IPS DF 6.9 (cell line): ENCODE measurements around the gene ZNF76.

Source experiments
- DNase-seq: peaks from one replicate; pipeline ENCODE4 v3.0.0-alpha.2; 2013; ENCODE audit warnings: low read depth, low spot score
- H3K27ac ChIP-seq: one replicate; pipeline ENCODE4 v1.5.1; 2013; ENCODE audit warnings: low read length, control low read depth
- H3K27me3 ChIP-seq: 2 replicates; pipeline ENCODE4 v1.6.1; 2013; ENCODE audit warnings: mild to moderate bottlenecking, low read length; ENCODE audit not compliant: control insufficient read depth, insufficient read depth
- H3K36me3 ChIP-seq: 2 replicates; pipeline ENCODE4 v1.6.1; 2013; ENCODE audit warnings: low read length; ENCODE audit not compliant: control insufficient read depth, insufficient read depth
- H3K4me1 ChIP-seq: 2 replicates; pipeline ENCODE4 v1.6.1; 2013; ENCODE audit warnings: low read length; ENCODE audit not compliant: control insufficient read depth, insufficient read depth
- H3K4me3 ChIP-seq: 2 replicates; pipeline ENCODE4 v1.5.1; 2013; ENCODE audit warnings: mild to moderate bottlenecking, low read length
- H3K9me3 ChIP-seq: 2 replicates; pipeline ENCODE4 v1.6.1; 2013; ENCODE audit warnings: low read length, inconsistent platforms; ENCODE audit not compliant: control insufficient read depth, insufficient read depth
- WGBS: extraction: QIAGEN DNeasy Blood & Tissue Kit; methylation state at CpG from one replicate; pipeline ENCODE4 v1.1.7; 2013; ENCODE audit warnings: mixed read lengths, missing lambda C conversion rate; ENCODE audit not compliant: insufficient read length, insufficient coverage; 5-methylcytosine and 5-hydroxymethylcytosine counted together

ZNF76 gene

DNA sequence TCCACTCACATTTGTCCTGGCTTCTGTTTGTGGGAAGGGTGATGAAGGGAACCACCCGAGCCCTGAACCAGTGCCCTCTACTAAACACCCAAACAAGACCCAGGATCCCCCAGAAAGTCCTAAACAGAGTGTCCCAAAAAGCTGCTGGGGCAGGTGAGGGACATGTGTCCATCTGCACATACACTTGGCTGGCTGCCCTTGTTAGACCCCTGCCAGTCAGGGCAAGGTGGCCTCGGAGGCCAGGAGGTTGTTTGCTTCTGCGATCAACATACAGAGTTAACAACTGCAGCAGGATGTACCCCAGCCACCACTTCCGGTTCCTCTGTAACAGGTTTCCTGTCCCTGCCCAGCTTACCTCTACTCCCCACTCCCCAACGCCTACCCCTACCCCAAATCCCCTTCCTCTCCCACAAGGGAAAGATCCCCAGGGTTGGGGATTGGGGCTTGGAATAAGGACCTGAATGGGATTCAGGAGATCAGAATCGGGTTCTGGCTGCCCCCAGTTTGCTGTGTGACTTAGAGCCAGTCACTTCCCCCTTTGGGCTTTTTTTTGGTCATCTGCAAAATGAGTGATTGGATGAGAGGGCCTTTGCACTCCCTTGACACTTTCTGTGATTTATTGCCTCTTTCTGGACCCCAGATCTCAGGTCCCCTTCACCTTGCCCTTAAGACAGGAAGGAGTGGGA lies 52.0 kb downstream of the ZNF76 start:
- Histone ChIP-seq H3K36me3 (no peaks in the 10 kb centered on the region; the same call in 1 of the 2 replicates), H3K4me3 (no peak overlapping the region), H3K27ac (no peak overlapping the region), H3K9me3 (no peaks in the 10 kb centered on the region), H3K4me1 (no peaks in the 10 kb centered on the region), H3K27me3 (no peaks in the 10 kb centered on the region)
- no CpG with 5 or more reads among the region's 6 CpGs for WGBS
- no peak for DNase-seq

DNA sequence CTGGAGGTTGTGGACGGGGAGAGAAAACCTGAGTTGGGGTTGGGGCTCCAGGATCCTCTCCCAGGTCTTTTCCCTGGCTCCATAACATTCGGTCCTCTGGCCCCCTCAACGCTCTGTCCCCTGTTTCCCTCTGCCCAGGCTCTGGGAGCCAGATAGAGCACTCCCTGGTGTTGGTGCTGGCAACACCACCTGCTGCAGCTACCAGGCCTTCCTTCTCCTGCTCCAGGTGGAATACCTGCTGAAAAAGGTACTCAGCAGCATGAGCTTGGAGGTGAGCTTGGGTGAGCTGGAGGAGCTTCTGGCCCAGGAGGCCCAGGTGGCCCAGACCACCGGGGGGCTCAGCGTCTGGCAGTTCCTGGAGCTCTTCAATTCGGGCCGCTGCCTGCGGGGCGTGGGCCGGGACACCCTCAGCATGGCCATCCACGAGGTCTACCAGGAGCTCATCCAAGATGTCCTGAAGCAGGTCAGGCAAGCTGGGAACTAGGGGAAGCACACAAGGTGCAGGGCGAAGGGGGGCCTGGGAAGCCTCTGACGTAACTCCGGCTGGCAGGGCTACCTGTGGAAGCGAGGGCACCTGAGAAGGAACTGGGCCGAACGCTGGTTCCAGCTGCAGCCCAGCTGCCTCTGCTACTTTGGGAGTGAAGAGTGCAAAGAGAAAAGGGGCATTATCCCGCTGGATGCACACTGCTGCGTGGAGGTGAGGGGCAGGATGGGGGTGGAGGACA lies 52.7 kb downstream of the ZNF76 start:
- WGBS: no CpG with 5 or more reads among the region's 19 CpGs
- no peak for DNase-seq
- Histone ChIP-seq H3K4me3 (no peak overlapping the region), H3K36me3 (no peaks in the 10 kb centered on the region; the same call in 1 of the 2 replicates), H3K9me3 (no peaks in the 10 kb centered on the region), H3K27ac (no peak overlapping the region), H3K27me3 (peaks cover 3% of the 10 kb centered on the region; the same call in 1 of the 2 replicates), H3K4me1 (no peaks in the 10 kb centered on the region)

DNA sequence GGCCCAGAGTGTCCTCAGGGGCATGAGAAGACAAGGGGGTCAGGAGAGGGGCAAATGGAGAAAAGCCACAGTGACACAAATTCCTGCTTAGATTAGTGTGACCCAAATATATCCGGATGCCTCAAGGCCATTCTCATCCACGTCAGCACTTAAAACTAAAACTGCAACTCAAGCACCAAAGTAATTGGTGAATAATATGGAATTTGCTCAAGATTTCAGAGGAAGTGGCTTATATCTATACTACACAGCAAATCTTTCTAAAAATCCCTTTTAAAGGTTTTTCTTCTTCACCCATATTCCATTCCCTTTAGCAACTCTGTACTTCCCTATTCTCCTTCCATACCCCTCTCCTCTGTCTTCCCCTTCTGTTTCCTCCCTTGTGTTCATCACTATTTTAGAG lies 53.3 kb downstream of the ZNF76 start:
- peaks cover 7% of the 10 kb centered on the region for H3K27me3 ChIP-seq
- no peak overlapping the region for H3K27ac ChIP-seq
- no peak overlapping the region for H3K4me3 ChIP-seq
- DNase-seq: no peak
- no peaks in the 10 kb centered on the region for H3K9me3 ChIP-seq
- WGBS: no CpG with 5 or more reads among the region's 2 CpGs
- H3K36me3 ChIP-seq: no peaks in the 10 kb centered on the region; the same call in 1 of the 2 replicates
- H3K4me1 ChIP-seq: peaks cover 4% of the 10 kb centered on the region

DNA sequence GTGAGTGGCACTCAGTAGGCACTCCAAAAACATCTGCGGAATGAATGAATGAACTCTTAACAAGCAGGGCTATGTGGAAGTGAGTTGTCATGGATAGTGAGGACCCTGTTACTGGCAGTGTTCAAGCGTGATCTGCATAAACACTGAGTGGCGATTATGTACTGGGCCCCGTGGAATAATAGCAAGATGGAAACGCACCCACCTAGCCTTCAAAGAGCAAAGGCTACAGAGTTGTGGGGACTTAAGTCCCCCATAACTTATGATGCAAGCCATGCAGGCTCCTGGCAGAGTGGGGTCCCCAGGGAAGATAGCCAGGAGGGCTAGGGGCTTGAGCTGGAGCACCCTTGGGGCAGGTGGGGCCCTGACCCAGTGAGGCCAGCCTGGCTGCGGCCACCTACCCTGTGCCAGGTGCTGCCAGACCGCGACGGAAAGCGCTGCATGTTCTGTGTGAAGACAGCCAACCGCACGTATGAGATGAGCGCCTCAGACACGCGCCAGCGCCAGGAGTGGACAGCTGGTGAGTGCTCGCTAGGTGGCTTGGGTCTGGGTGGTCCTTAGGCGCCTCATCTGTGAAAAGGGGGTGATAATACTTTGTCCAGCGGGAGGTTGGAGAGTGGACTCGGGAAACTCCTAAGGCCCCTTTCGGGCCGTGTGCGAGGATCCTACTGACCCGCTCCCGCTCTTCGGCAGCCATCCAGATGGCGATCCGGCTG lies 58.1 kb downstream of the ZNF76 start:
- Histone ChIP-seq H3K36me3 (0 out of 2 replicates have a peak, but pooled peaks cover 3% of the 10 kb centered on the region), H3K4me3 (peak overlapping the region; percentile 60), H3K4me1 (peaks cover 4% of the 10 kb centered on the region), H3K27me3 (peaks cover 7% of the 10 kb centered on the region), H3K27ac (no peak overlapping the region), H3K9me3 (no peaks in the 10 kb centered on the region)
- no CpG with 5 or more reads among the region's 28 CpGs for WGBS
- no peak for DNase-seq

DNA sequence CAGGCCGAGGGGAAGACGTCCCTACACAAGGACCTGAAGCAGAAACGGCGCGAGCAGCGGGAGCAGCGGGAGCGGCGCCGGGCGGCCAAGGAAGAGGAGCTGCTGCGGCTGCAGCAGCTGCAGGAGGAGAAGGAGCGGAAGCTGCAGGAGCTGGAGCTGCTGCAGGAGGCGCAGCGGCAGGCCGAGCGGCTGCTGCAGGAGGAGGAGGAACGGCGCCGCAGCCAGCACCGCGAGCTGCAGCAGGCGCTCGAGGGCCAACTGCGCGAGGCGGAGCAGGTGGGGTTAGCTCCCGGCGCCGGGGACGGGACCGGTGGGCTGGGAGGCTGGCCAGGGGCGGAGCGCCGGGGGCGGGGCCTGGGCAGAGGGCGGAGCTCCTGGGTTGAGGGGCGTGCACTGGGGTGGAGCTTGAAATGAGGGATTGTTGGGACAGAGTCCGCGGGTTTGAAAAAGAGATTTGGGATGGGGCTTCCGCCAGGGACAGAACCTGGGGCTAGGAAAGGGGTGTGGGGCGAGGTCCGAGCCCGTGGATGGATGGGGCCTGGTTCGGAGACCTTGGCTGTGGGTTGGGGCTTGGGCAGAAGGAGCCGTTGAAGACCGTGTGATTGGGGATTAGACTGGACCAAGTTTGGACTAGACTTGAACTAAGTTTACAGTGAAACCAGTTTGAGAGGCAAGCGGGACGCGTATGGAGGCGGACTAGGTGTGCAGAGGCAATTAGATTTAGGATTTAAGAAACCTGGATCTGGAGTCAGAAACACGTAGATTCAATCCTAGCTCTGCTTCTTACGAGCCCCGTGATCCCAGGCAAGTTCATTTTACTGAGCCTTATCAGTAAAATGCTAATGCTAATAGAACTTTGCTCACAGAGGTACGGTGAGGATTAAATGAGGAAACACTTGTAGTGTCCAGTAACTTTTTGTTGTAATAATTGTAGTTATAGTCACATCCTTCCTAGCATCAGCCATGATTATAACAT lies 58.9 kb downstream of the ZNF76 start:
- peak overlapping the region; percentile 60 for H3K4me3 ChIP-seq
- peaks cover 4% of the 10 kb centered on the region for H3K4me1 ChIP-seq
- peaks cover 7% of the 10 kb centered on the region for H3K27me3 ChIP-seq
- no peak for DNase-seq
- H3K36me3 ChIP-seq: 0 out of 2 replicates have a peak, but pooled peaks cover 3% of the 10 kb centered on the region
- no peak overlapping the region for H3K27ac ChIP-seq
- WGBS: no CpG with 5 or more reads among the region's 55 CpGs
- no peaks in the 10 kb centered on the region for H3K9me3 ChIP-seq

DNA sequence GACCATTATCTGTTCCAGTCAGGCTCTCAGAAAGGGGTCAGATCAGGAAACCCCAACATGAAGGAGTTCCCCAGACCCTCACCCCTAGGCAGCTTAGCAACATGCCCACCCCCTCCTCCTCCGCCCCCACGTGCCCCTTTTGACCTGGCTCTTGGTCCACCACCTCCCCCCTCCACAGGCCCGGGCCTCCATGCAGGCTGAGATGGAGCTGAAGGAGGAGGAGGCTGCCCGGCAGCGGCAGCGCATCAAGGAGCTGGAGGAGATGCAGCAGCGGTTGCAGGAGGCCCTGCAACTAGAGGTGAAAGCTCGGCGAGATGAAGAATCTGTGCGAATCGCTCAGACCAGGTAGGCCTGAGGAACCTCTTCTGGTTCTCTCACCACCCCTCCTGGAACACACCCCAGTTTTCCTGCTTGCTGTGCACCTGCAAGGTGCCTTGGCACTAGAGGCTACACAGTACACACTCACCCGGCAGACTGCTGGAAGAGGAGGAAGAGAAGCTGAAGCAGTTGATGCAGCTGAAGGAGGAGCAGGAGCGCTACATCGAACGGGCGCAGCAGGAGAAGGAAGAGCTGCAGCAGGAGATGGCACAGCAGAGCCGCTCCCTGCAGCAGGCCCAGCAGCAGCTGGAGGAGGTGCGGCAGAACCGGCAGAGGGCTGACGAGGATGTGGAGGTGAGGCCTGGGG lies 60.0 kb downstream of the ZNF76 start:
- DNase-seq: no peak
- 0 out of 2 replicates have a peak, but pooled peaks cover 3% of the 10 kb centered on the region for H3K36me3 ChIP-seq
- WGBS: no CpG with 5 or more reads among the region's 20 CpGs

DNA sequence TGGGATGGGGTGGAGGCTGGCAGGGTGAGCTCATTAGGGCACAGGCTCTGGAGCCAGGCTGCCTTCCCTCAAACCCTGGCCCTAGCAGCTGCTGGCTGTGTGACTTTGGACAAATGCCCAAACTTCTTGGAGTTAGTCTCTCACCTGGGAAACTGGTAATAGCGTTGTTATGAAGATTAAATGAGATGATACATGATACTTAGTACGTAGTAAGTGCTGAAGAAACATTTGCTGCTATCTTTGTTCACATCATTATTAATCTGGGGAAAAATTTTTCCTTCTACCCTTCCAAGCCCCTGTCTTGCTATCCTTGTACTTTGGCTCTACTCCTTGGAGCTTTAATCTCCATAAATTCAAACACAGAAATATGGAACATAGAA lies 60.5 kb downstream of the ZNF76 start:
- no CpG with 5 or more reads among the region's 2 CpGs for WGBS
- Histone ChIP-seq H3K36me3 (0 out of 2 replicates have a peak, but pooled peaks cover 3% of the 10 kb centered on the region), H3K27ac (no peak overlapping the region)

More for the DNA sequence above, 60.0 kb downstream of the ZNF76 start:
- no peak overlapping the region for H3K4me3 ChIP-seq
- peaks cover 7% of the 10 kb centered on the region for H3K27me3 ChIP-seq
- H3K4me1 ChIP-seq: peaks cover 4% of the 10 kb centered on the region
- no peaks in the 10 kb centered on the region for H3K9me3 ChIP-seq
- H3K27ac ChIP-seq: no peak overlapping the region

DNA sequence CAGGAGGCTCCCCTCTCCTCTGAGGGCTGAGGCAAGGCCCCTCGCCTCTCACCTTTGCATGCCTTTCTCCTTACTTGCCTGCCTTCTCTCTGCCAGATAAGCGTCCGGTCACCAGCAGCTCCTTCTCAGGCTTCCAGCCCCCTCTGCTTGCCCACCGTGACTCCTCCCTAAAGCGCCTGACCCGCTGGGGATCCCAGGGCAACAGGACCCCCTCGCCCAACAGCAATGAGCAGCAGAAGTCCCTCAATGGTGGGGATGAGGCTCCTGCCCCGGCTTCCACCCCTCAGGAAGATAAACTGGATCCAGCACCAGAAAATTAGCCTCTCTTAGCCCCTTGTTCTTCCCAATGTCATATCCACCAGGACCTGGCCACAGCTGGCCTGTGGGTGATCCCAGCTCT lies 61.6 kb downstream of the ZNF76 start:
- Histone ChIP-seq H3K4me1 (peaks cover 4% of the 10 kb centered on the region), H3K27ac (no peak overlapping the region), H3K36me3 (0 out of 2 replicates have a peak, but pooled peaks cover 3% of the 10 kb centered on the region), H3K9me3 (no peaks in the 10 kb centered on the region), H3K27me3 (peaks cover 7% of the 10 kb centered on the region), H3K4me3 (no peak overlapping the region)
- WGBS: no CpG with 5 or more reads among the region's 8 CpGs
- no peak for DNase-seq

More for the DNA sequence above, 60.5 kb downstream of the ZNF76 start:
- H3K4me3 ChIP-seq: no peak overlapping the region
- no peak for DNase-seq
- no peaks in the 10 kb centered on the region for H3K9me3 ChIP-seq
- H3K27me3 ChIP-seq: peaks cover 7% of the 10 kb centered on the region
- H3K4me1 ChIP-seq: peaks cover 4% of the 10 kb centered on the region

DNA sequence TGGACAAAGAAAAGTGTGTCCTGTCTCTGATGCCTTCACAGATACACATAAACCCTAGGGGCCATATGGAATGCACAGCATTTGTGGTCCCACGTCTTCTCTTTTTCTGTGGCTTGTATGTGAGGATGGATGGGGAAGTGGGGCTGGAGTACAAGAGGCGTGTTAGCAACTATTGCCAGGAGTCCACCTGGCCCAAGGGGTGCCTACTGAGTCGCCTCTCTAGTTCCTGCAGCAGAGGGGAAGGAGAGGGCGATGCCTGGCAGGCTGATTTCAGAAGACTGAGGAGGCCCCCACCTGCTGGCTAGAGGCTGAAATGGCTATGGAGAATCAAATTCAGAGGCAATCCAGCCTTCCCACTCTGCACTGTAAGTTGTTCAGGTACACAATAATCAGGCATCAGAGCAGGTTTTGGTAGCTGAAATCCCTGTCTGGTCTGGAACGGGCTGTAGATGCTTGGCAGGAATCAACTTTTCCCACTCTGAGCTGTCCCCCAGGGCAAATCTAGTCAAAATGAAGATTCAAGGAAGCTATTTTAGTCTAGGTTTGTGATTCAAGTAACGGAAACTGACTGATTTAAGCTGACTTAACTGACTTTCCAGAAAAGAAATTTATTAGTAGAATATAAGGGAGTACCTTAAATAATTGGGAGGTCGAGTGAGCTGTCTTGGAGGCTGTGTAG lies 68.0 kb downstream of the ZNF76 start:
- whole genome bisulfite sequencing: no CpG with 5 or more reads among the region's 7 CpGs

More for the DNA sequence above, 68.0 kb downstream of the ZNF76 start:
- no peaks in the 10 kb centered on the region for H3K27me3 ChIP-seq
- no peak overlapping the region for H3K27ac ChIP-seq
- H3K4me1 ChIP-seq: no peaks in the 10 kb centered on the region
- H3K36me3 ChIP-seq: no peaks in the 10 kb centered on the region
- H3K4me3 ChIP-seq: no peak overlapping the region
- H3K9me3 ChIP-seq: no peaks in the 10 kb centered on the region
- DNase-seq: no peak
